SK-N-SH treated with all-trans-retinoic acid at 6 μM for 48 hours (cell line): ENCODE measurements around the gene CACNA1C.

Experiments used
- BACH2 ChIP-seq: fragments of 250-450 bp; sonication (Bioruptor Pico); IDR thresholded peaks from 2 replicates; pipeline ENCODE4 v1.9.0; 2021; ENCODE audit warnings: mild to moderate bottlenecking, borderline replicate concordance
- OSR1 ChIP-seq: fragments of 250-450 bp; sonication (Bioruptor Pico); IDR thresholded peaks from 2 replicates; pipeline ENCODE4 v1.8.0; 2022; ENCODE audit warnings: moderate library complexity, mild to moderate bottlenecking, inconsistent platforms
- RARB ChIP-seq: fragments of 250-450 bp; sonication (Bioruptor Pico); IDR thresholded peaks from 2 replicates; pipeline ENCODE4 v1.8.0; 2021; ENCODE audit warnings: mild to moderate bottlenecking, moderate library complexity
- TF ChIP-seq, protein P1 (sequence below): fragments of 250-450 bp; sonication (Bioruptor Pico); IDR thresholded peaks from 2 replicates; pipeline ENCODE4 v1.5.1; 2020; ENCODE audit warnings: low read depth, mild to moderate bottlenecking, moderate library complexity
- TF ChIP-seq, protein P2 (sequence below): fragments of 250-450 bp; sonication (Bioruptor Pico); IDR thresholded peaks from 2 replicates; pipeline ENCODE4 v1.5.1; 2021; ENCODE audit warnings: mild to moderate bottlenecking, moderate library complexity
- TF ChIP-seq, protein P3 (sequence below): fragments of 250-450 bp; sonication (Bioruptor Pico); IDR thresholded peaks from 2 replicates; pipeline ENCODE4 v1.8.0; 2021; ENCODE audit warnings: low read depth, mild to moderate bottlenecking, moderate library complexity, borderline replicate concordance
- TF ChIP-seq, protein P4 (sequence below): fragments of 250-450 bp; sonication (Bioruptor Pico); IDR thresholded peaks from 2 replicates; pipeline ENCODE4 v1.5.0; 2020; ENCODE audit warnings: mild to moderate bottlenecking, moderate library complexity
- TF ChIP-seq, protein P5 (sequence below): fragments of 250-450 bp; sonication (Bioruptor Pico); IDR thresholded peaks from 2 replicates; pipeline ENCODE4 v1.8.0; 2020; ENCODE audit warnings: mild to moderate bottlenecking, moderate library complexity, borderline replicate concordance

DNA sequence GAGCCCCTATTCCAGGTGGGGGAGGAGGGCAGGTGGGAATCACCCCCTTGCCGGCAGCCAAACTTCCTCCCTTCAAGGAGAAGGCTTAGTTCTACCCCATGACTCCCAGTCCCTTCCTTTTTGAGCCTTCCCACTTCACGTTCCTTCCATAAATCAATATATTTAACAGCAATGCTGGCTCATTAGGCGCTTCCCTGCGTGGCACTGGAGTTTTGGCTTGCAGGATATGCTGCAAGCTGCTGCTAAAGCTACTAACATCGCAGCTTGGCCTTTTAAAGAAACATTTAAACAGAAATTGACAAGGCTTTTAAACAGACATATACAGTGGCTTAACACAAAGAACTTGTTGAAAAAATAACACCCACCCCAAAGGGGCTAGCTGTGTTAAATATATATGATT is 434.0 kb downstream of the CACNA1C start:
- no peak for TF ChIP-seq BACH2
- TF ChIP-seq RARB, result no peak
- TF ChIP-seq, protein P1, sequence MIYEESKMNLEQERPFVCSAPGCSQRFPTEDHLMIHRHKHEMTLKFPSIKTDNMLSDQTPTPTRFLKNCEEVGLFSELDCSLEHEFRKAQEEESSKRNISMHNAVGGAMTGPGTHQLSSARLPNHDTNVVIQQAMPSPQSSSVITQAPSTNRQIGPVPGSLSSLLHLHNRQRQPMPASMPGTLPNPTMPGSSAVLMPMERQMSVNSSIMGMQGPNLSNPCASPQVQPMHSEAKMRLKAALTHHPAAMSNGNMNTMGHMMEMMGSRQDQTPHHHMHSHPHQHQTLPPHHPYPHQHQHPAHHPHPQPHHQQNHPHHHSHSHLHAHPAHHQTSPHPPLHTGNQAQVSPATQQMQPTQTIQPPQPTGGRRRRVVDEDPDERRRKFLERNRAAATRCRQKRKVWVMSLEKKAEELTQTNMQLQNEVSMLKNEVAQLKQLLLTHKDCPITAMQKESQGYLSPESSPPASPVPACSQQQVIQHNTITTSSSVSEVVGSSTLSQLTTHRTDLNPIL (CRISPR knock-in tag), result no peak
- TF ChIP-seq, protein P2, sequence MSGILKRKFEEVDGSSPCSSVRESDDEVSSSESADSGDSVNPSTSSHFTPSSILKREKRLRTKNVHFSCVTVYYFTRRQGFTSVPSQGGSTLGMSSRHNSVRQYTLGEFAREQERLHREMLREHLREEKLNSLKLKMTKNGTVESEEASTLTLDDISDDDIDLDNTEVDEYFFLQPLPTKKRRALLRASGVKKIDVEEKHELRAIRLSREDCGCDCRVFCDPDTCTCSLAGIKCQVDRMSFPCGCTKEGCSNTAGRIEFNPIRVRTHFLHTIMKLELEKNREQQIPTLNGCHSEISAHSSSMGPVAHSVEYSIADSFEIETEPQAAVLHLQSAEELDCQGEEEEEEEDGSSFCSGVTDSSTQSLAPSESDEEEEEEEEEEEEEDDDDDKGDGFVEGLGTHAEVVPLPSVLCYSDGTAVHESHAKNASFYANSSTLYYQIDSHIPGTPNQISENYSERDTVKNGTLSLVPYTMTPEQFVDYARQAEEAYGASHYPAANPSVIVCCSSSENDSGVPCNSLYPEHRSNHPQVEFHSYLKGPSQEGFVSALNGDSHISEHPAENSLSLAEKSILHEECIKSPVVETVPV (CRISPR knock-in tag), result no peak
- TF ChIP-seq OSR1, result no peak
- TF ChIP-seq, protein P3, sequence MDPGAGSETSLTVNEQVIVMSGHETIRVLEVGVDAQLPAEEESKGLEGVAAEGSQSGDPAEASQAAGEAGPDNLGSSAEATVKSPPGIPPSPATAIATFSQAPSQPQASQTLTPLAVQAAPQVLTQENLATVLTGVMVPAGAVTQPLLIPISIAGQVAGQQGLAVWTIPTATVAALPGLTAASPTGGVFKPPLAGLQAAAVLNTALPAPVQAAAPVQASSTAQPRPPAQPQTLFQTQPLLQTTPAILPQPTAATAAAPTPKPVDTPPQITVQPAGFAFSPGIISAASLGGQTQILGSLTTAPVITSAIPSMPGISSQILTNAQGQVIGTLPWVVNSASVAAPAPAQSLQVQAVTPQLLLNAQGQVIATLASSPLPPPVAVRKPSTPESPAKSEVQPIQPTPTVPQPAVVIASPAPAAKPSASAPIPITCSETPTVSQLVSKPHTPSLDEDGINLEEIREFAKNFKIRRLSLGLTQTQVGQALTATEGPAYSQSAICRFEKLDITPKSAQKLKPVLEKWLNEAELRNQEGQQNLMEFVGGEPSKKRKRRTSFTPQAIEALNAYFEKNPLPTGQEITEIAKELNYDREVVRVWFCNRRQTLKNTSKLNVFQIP, result no peak
- TF ChIP-seq, protein P4, sequence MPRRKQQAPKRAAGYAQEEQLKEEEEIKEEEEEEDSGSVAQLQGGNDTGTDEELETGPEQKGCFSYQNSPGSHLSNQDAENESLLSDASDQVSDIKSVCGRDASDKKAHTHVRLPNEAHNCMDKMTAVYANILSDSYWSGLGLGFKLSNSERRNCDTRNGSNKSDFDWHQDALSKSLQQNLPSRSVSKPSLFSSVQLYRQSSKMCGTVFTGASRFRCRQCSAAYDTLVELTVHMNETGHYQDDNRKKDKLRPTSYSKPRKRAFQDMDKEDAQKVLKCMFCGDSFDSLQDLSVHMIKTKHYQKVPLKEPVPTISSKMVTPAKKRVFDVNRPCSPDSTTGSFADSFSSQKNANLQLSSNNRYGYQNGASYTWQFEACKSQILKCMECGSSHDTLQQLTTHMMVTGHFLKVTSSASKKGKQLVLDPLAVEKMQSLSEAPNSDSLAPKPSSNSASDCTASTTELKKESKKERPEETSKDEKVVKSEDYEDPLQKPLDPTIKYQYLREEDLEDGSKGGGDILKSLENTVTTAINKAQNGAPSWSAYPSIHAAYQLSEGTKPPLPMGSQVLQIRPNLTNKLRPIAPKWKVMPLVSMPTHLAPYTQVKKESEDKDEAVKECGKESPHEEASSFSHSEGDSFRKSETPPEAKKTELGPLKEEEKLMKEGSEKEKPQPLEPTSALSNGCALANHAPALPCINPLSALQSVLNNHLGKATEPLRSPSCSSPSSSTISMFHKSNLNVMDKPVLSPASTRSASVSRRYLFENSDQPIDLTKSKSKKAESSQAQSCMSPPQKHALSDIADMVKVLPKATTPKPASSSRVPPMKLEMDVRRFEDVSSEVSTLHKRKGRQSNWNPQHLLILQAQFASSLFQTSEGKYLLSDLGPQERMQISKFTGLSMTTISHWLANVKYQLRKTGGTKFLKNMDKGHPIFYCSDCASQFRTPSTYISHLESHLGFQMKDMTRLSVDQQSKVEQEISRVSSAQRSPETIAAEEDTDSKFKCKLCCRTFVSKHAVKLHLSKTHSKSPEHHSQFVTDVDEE (CRISPR knock-in tag), result no peak
- TF ChIP-seq, protein P5, sequence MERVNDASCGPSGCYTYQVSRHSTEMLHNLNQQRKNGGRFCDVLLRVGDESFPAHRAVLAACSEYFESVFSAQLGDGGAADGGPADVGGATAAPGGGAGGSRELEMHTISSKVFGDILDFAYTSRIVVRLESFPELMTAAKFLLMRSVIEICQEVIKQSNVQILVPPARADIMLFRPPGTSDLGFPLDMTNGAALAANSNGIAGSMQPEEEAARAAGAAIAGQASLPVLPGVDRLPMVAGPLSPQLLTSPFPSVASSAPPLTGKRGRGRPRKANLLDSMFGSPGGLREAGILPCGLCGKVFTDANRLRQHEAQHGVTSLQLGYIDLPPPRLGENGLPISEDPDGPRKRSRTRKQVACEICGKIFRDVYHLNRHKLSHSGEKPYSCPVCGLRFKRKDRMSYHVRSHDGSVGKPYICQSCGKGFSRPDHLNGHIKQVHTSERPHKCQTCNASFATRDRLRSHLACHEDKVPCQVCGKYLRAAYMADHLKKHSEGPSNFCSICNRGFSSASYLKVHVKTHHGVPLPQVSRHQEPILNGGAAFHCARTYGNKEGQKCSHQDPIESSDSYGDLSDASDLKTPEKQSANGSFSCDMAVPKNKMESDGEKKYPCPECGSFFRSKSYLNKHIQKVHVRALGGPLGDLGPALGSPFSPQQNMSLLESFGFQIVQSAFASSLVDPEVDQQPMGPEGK (CRISPR knock-in tag), result no peak
